ENCODE results near the gene IL12B.

- no peak for TF ChIP-seq CTCF (conservative IDR thresholded peaks at IDR 0.05)
- no peak for TF ChIP-seq EZH2 (IDR thresholded peaks at IDR 0.05; ENCODE audit: low read depth)
These were observed 19.8 kb downstream of the IL12B start for GRCh38 chr5:159310511-159310910.

Measured in PC-9 (cell line).